AG04450 (cell line): ENCODE data around the gene TUT1. TPM values are rescaled to one million over a fixed set of nuclear protein-coding genes. Genes with fewer than 3 reads are reported as not detected.
"Not testable (repeated sequence)": the region's sequence is repeated elsewhere in the genome, so short reads cannot be mapped to it uniquely, and the experiment has no call there.

Source experiments
- CTCF ChIA-PET: fragments of 300-600, 350-600 bp; formaldehyde crosslinking; extraction: SDS; loops from one replicate; lab custom pipeline; 2022; ENCODE audit warnings: antibody characterized with exemption, inconsistent platforms; lab: Charles Lee
- POLR2A ChIA-PET: fragments of 350-600 bp; formaldehyde crosslinking; extraction: SDS; loops from one replicate; lab custom pipeline; 2021; ENCODE audit warnings: antibody characterized with exemption, inconsistent platforms; lab: Yijun Ruan, JAX
- DNase-seq: peaks from one replicate; pipeline ENCODE4 v3.0.0-alpha.2; 2011; ENCODE audit warnings: low read depth, low spot score
- H3K27ac ChIP-seq: one replicate; pipeline ENCODE4 v1.5.1; 2012; ENCODE audit warnings: low read depth, low read length, control low read depth
- H3K27me3 ChIP-seq: one replicate; pipeline ENCODE4 v1.6.0; 2012; ENCODE audit warnings: low read length; ENCODE audit not compliant: control insufficient read depth, insufficient read depth
- H3K4me3 ChIP-seq: 2 replicates; pipeline ENCODE4 v1.5.1; 2011; ENCODE audit warnings: mild to moderate bottlenecking, low read depth, low read length, control low read depth
- H3K9me3 ChIP-seq: 2 replicates; pipeline ENCODE4 v1.5.1; 2012; ENCODE audit warnings: low read length; ENCODE audit not compliant: control insufficient read depth, insufficient read depth
- polyA plus RNA-seq: library from polyadenylated mRNA; depleted of rRNA; stranded (reverse); fragments of >200 nt; gene quantifications from 2 replicates; pipeline ENCODE4 v1.2.3, GENCODE V29; 2011
- TF ChIP-seq, protein P1 (sequence below): IDR thresholded peaks from 2 replicates; pipeline ENCODE4 v1.5.1; 2011; ENCODE audit warnings: low read depth, low read length, control low read depth, inconsistent platforms

Gene TUT1
- polyA plus RNA-seq, 1 experiment: 7.8 TPM

DNA sequence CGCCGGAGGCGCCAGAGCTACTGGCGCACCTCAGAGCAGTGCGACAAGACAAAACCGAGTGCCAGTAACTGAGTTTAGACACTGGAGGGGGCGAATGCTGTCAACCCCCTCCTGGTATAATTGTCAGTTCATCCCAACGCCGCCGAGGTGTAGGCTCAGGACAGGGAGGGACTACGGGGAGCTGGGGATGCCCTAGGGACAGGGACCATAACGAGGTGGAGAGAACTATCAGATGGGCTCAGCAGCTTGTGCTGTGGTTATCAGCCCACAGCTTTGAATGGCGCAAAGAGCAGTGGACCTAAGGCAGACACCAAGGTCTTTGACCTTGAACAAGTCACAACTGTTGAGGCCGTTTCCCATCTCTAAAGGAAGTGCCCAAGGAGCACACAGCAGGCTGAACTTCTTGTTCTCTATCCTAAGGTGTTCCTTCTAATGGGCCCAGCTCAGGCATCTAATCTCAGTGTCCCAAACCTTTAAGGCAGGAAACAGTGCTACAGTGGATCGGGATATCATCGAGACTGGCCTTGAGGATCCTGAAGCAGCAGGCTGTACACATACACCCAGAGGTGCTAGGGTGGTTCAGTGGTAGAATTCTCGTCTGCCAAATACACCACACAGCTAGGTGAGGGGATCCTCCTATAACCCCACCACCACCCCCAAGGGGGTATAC is 958 bp upstream of the TUT1 start:
- Histone ChIP-seq H3K27ac (peak overlapping the region; percentile 80), H3K4me3 (peak overlapping the region; percentile 68), H3K9me3 (no peaks in the 10 kb centered on the region; the same call in 1 of the 2 replicates), H3K27me3 (no peaks in the 10 kb centered on the region)
- ChIA-PET CTCF (interaction anchor here (0.6 to 3.9 kb wide), 12 partner anchors 8 to 198 kb away, joined by 3 to 14 read pairs (median 6); partner anchors contain the start of gene B3GAT3), POLR2A (interaction anchor here (1.0 to 2.6 kb wide), 20 partner anchors 9 to 249 kb away, joined by 3 to 67 read pairs (median 7); partner anchors contain the start of genes AHNAK, B3GAT3, C11orf98 and CSKMT)
- TF ChIP-seq, protein P1, sequence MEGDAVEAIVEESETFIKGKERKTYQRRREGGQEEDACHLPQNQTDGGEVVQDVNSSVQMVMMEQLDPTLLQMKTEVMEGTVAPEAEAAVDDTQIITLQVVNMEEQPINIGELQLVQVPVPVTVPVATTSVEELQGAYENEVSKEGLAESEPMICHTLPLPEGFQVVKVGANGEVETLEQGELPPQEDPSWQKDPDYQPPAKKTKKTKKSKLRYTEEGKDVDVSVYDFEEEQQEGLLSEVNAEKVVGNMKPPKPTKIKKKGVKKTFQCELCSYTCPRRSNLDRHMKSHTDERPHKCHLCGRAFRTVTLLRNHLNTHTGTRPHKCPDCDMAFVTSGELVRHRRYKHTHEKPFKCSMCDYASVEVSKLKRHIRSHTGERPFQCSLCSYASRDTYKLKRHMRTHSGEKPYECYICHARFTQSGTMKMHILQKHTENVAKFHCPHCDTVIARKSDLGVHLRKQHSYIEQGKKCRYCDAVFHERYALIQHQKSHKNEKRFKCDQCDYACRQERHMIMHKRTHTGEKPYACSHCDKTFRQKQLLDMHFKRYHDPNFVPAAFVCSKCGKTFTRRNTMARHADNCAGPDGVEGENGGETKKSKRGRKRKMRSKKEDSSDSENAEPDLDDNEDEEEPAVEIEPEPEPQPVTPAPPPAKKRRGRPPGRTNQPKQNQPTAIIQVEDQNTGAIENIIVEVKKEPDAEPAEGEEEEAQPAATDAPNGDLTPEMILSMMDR: no peak
- DNase-seq: no peak

GRCh38 chr11:62588966-62589637 is 2.2 kb downstream of the TUT1 start:
- no peak overlapping the region for H3K27ac ChIP-seq
- H3K9me3 ChIP-seq: no peaks in the 10 kb centered on the region; the same call in 1 of the 2 replicates
- TF ChIP-seq, protein P1: peak; percentile 49
- no peak for DNase-seq
- H3K27me3 ChIP-seq: no peaks in the 10 kb centered on the region
- no peak overlapping the region for H3K4me3 ChIP-seq
- POLR2A ChIA-PET: no interaction called here
- CTCF ChIA-PET: interaction anchor here (0.7 to 1.3 kb wide), 3 partner anchors 12 to 46 kb away, joined by 3 read pairs; partner anchors contain the start of gene MTA2

DNA sequence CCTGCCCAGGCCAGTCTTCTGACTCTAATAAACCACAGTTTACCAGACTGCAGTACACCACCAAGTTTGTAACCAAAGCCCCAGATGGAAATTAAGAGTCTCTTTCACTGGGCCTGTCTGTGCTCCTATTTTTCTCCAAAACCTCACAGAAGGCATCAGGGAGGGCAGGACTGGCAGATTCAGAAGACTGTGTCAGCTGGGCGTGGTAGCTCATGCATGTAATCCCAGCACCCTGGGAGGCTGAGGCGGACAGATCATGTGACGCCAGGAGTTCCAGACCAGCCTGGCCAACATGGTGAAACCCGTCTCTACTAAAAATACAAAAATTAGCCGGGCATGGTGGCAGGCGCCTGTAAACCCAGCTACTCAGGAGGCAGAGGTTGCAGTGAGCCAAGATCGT is 6.0 kb downstream of the TUT1 start:
- not testable (repeated sequence) for H3K9me3 ChIP-seq, H3K27ac ChIP-seq, DNase-seq, H3K4me3 ChIP-seq, H3K27me3 ChIP-seq
- ChIA-PET POLR2A (interaction anchor here (1.1 kb wide), 1 partner anchor 12 kb away, joined by 3 read pairs; the partner anchor contains the start of gene EEF1G), CTCF (interaction anchor here (1.2 to 1.3 kb wide), 2 partner anchors 42 to 191 kb away, joined by 3 read pairs; no protein-coding TSS in a partner anchor)

DNA sequence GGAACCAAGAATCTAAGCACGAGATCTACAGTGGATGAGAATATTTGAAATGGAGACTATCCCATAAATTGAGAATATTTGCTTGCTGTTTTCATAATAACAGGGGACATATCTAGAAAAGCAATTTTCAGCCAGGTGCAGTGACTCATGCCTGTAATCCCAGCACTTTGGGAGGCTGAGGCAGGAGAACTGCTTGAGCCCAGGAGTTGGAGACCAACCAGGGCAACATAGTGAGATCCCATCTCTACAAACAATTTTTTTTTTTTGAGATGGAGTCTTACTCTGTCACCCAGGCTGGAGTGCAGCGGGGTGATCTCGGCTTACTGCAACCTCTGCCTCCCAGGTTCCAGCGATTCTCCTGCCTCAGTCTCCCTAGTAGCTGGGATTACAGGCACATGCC is 9.6 kb downstream of the TUT1 start:
- CTCF ChIA-PET, H3K27ac ChIP-seq, H3K4me3 ChIP-seq, H3K9me3 ChIP-seq, DNase-seq, H3K27me3 ChIP-seq: not testable (repeated sequence)
- POLR2A ChIA-PET: interaction anchor here (2.0 kb wide), 1 partner anchor 10 kb away, joined by 6 read pairs; the partner anchor contains the start of gene TUT1

DNA sequence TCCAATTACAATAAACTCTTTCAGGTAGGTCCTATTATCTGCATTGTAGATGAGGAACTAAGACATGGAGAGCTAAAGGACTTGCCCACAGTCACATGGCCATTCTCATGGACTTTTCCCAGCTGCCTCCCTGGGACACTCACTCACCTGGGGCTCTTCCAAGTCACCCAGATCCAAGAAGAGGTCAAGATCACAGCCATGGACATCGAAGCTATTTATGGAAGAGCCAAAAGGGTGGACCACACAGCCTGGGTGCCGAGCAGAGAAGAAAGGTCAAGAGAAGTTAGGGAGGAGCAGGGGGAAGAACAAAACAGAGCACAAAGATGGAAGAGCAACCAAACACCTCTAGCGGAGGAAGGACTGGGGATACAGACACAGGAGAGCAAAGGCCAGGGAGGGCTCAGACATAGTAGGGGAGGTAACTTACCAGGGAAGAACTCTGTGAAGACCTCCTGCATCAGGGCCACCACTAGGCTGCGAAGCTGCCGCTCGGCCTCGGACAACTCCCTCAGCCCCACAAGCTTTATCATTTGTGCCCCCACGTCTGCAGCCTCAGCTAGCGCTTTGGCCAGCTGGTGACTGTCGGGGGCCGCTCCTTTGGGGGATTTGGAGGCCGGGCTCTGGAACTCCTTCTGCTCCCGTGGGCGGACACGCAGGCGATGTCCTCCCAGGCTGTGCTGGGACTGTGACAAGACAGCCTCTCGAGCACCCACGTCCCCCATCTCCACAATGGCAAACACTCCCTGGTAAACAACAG is 10.2 kb downstream of the TUT1 start:
- H3K9me3 ChIP-seq: no peaks in the 10 kb centered on the region
- no peak overlapping the region for H3K4me3 ChIP-seq
- CTCF ChIA-PET: no interaction called here
- TF ChIP-seq, protein P1: no peak
- no peak overlapping the region for H3K27ac ChIP-seq
- POLR2A ChIA-PET: interaction anchor here (2.0 kb wide), 1 partner anchor 10 kb away, joined by 6 read pairs; the partner anchor contains the start of gene TUT1
- DNase-seq: no peak
- H3K27me3 ChIP-seq: no peaks in the 10 kb centered on the region
